Endothelial cell of umbilical vein (primary cell): ENCODE measurements around the gene RFPL1.

Source experiments
- EZH2 ChIP-seq: IDR thresholded peaks from 2 replicates; pipeline ENCODE4 v1.6.1; 2012; ENCODE audit warnings: borderline replicate concordance, low read depth, mild to moderate bottlenecking, moderate library complexity, low read length, inconsistent platforms; ENCODE audit not compliant: severe bottlenecking
- GATA2 ChIP-seq: IDR thresholded peaks from 2 replicates; pipeline ENCODE4 v1.7.0; 2011; ENCODE audit warnings: low read depth, mild to moderate bottlenecking, moderate library complexity, mixed read lengths, low read length; ENCODE audit not compliant: insufficient read length, insufficient read depth
- MYC ChIP-seq: IDR thresholded peaks from one replicate; pipeline ENCODE4 v1.6.1; 2011; ENCODE audit warnings: mild to moderate bottlenecking, low read depth, low read length
- POLR2A ChIP-seq: IDR thresholded peaks from 2 replicates; pipeline ENCODE4 v1.6.1; 2012; ENCODE audit warnings: low read depth, mild to moderate bottlenecking, control low read depth, low read length
- POLR2AphosphoS5 ChIP-seq: IDR thresholded peaks from 2 replicates; pipeline ENCODE4 v1.6.1; 2012; ENCODE audit warnings: low read depth, mild to moderate bottlenecking, control low read depth, low read length, moderate library complexity; ENCODE audit not compliant: insufficient read depth
- TF ChIP-seq, protein P1 (sequence below): IDR thresholded peaks from 2 replicates; pipeline ENCODE4 v1.6.1; 2011; ENCODE audit not compliant: insufficient read depth, insufficient read length
- TF ChIP-seq, protein P2 (sequence below), 2 donors: IDR thresholded peaks; 1 replicate in 1 of 2; 2 replicates in 1 of 2; pipeline ENCODE4 v1.5.1; 2011; ENCODE audit warnings: low read length in 2 of 2, mild to moderate bottlenecking in 2 of 2, moderate library complexity in 2 of 2, control low read depth in 1 of 2, inconsistent platforms in 1 of 2, low read depth in 1 of 2; ENCODE audit not compliant: insufficient read depth in 1 of 2; ENCODE audit errors: extremely low read depth in 1 of 2

DNA sequence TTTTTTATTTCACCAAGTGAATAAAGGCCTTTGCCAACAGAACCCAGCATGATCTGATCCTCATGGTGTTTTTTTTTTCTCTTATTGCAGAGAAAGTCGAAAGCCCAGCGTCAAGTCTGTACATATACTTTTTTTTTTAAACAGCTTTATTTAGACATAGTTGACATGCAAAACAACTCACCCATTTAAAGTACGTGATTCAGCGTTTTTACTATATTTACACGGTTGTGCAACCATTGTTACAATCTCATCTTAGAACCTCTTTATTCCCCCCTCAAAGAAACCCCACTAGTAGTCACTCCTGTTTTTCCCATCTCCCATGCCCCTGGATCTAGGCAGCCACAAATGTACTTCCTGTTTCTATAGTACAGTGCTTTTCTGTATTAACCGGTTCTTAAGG, 29.4 kb upstream of the RFPL1 start:
- TF ChIP-seq MYC (no peak), EZH2 (no peak), POLR2A (no peak), GATA2 (no peak), POLR2AphosphoS5 (no peak)
- TF ChIP-seq, protein P1, sequence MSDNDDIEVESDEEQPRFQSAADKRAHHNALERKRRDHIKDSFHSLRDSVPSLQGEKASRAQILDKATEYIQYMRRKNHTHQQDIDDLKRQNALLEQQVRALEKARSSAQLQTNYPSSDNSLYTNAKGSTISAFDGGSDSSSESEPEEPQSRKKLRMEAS = no peak
- TF ChIP-seq, protein P2, sequence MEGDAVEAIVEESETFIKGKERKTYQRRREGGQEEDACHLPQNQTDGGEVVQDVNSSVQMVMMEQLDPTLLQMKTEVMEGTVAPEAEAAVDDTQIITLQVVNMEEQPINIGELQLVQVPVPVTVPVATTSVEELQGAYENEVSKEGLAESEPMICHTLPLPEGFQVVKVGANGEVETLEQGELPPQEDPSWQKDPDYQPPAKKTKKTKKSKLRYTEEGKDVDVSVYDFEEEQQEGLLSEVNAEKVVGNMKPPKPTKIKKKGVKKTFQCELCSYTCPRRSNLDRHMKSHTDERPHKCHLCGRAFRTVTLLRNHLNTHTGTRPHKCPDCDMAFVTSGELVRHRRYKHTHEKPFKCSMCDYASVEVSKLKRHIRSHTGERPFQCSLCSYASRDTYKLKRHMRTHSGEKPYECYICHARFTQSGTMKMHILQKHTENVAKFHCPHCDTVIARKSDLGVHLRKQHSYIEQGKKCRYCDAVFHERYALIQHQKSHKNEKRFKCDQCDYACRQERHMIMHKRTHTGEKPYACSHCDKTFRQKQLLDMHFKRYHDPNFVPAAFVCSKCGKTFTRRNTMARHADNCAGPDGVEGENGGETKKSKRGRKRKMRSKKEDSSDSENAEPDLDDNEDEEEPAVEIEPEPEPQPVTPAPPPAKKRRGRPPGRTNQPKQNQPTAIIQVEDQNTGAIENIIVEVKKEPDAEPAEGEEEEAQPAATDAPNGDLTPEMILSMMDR (IDR thresholded peaks at IDR 0.05; ENCODE audit: extremely low read depth in 1 of 2, insufficient read depth in 1 of 2, low read depth in 1 of 2, low read length in 2 of 2) = no peak
